ENCODE measurements around the gene SRP19.

Gene SRP19

GRCh38 chr5:112917453-112917995, 56.4 kb downstream of the SRP19 start:
- H3K27ac ChIP-seq = no peak overlapping the region
- DNase-seq = no peak
- TF ChIP-seq, protein P1, sequence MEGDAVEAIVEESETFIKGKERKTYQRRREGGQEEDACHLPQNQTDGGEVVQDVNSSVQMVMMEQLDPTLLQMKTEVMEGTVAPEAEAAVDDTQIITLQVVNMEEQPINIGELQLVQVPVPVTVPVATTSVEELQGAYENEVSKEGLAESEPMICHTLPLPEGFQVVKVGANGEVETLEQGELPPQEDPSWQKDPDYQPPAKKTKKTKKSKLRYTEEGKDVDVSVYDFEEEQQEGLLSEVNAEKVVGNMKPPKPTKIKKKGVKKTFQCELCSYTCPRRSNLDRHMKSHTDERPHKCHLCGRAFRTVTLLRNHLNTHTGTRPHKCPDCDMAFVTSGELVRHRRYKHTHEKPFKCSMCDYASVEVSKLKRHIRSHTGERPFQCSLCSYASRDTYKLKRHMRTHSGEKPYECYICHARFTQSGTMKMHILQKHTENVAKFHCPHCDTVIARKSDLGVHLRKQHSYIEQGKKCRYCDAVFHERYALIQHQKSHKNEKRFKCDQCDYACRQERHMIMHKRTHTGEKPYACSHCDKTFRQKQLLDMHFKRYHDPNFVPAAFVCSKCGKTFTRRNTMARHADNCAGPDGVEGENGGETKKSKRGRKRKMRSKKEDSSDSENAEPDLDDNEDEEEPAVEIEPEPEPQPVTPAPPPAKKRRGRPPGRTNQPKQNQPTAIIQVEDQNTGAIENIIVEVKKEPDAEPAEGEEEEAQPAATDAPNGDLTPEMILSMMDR (IDR thresholded peaks at IDR 0.05; ENCODE audit: low read depth, low read length, missing control alignments) = peak; percentile 55
- H3K27me3 ChIP-seq (replicated peaks) = no peaks in the 10 kb centered on the region
- peaks cover 25% of the 10 kb centered on the region for H3K36me3 ChIP-seq (replicated peaks)
- in situ Hi-C loops (cut with HindIII; ENCODE audit: low pct_ligation_motif_present, low sequenced_read_pairs) = no loop called here
- no peak overlapping the region for H3K4me3 ChIP-seq (ENCODE audit: low read depth, low read length)

DNA sequence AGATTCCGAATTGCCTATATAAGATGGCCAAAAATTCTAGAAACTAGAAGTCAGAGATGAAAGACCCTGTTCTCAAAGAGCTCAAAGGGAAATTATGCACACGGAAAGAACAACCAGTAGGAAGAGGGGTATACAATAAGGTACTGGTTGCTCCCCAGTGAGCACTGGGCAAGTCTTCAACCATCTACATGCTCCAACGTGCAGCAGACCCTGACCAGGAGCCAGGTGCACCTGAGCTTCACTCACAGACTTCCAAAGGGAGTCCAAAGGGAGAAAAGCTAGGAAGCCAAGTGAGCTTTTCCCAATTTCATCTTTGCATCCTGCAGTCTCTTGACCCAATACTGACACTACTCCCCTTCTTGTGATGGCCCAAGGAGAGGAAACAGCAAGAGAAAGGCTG, 57.0 kb downstream of the SRP19 start:
- TF ChIP-seq, protein P1 (IDR thresholded peaks at IDR 0.05; ENCODE audit: low read depth, low read length, missing control alignments) = no peak
- Histone ChIP-seq H3K4me3 (ENCODE audit: low read depth, low read length) (no peak overlapping the region), H3K36me3 (replicated peaks) (peaks cover 24% of the 10 kb centered on the region), H3K27me3 (replicated peaks) (no peaks in the 10 kb centered on the region), H3K27ac (no peak overlapping the region)
- no peak for DNase-seq
- in situ Hi-C loops (cut with HindIII; ENCODE audit: low pct_ligation_motif_present, low sequenced_read_pairs) = no loop called here

DNA sequence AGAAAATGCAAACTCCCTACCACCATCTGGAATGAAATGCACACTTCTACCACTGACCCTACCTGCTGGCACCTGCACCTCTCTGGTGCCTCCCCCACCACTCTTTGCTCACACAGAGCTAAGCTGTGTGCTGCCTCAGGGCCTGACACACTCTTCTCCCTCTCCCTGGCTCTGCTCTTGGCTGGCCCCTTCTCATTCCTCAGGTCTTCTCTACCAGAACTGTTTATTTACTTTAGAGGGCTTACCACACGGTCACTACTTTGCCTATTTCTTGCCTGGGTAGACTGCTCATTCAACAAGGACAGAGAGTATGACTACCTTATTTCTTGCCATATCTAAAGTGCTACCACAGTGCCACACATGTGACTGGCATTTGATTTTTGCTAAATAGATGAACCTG, 57.6 kb downstream of the SRP19 start:
- H3K27me3 ChIP-seq (replicated peaks) = no peaks in the 10 kb centered on the region
- in situ Hi-C loops (cut with HindIII; ENCODE audit: low pct_ligation_motif_present, low sequenced_read_pairs) = no loop called here
- H3K4me3 ChIP-seq (ENCODE audit: low read depth, low read length) = no peak overlapping the region
- TF ChIP-seq, protein P1 (IDR thresholded peaks at IDR 0.05; ENCODE audit: low read depth, low read length, missing control alignments) = no peak
- no peak overlapping the region for H3K27ac ChIP-seq
- peaks cover 24% of the 10 kb centered on the region for H3K36me3 ChIP-seq (replicated peaks)
- no peak for DNase-seq
